HepG2 (cell line): Measurements from ENCODE around the gene BCAR3. TPM values are rescaled to one million over a fixed set of nuclear protein-coding genes. Genes with fewer than 3 reads are reported as not detected.

Experiments
- ATAC-seq: fragments of 200-7000 bp; cut with Tn5 transposase; 3 replicates; pipeline ENCODE4 v1.9.1; 2020; ENCODE audit warnings: mild to moderate bottlenecking, moderate library complexity
- BruUV-seq: library from RNA; stranded (reverse); fragments of 400-500 nt; replicated peaks from 2 replicates; lab custom pipeline; 2021; lab: Mats Ljungman, UMichigan
- CTCF ChIA-PET: fragments of 300-600 bp; formaldehyde crosslinking; extraction: SDS; loops from one replicate; lab custom pipeline; 2021; ENCODE audit warnings: low total read pairs, inconsistent platforms, low intra/inter-chr PET ratio; lab: Yijun Ruan, JAX
- POLR2A ChIA-PET: fragments of 350-600 bp; sonication (Branson Sonifier 250); formaldehyde crosslinking; loops from one replicate; lab custom pipeline; 2020; ENCODE audit warnings: antibody characterized with exemption, inconsistent platforms; lab: Yijun Ruan, JAX
- DNase-seq: peaks from one replicate; pipeline ENCODE4 v3.0.0-alpha.2; 2015; ENCODE audit warnings: low spot score
- FAIRE-seq: peaks from 3 replicates; lab custom pipeline; 2011; peaks lifted over from hg19 to GRCh38; lab: Jason Lieb, UNC
- H2AFZ ChIP-seq: one replicate; pipeline ENCODE4 v1.6.1; 2011; ENCODE audit warnings: low read length, inconsistent platforms
- H3K27ac ChIP-seq: fragments of 300-600 bp; 3 replicates; pipeline ENCODE4 v1.8.0; 2011; ENCODE audit warnings: mixed run types, mild to moderate bottlenecking, mixed read lengths, low read length, inconsistent platforms; ENCODE audit not compliant: insufficient read depth; ENCODE audit errors: extremely low read length
- H3K27me3 ChIP-seq, 2 experiments: fragments of 200-600 bp in 1 of 2; 2 replicates in 1 of 2; 3 replicates in 1 of 2; pipeline versions ENCODE4 v1.6.0 to v1.8.0; 2011; ENCODE audit warnings: low read length in 2 of 2, mild to moderate bottlenecking in 2 of 2, moderate library complexity in 2 of 2, inconsistent platforms in 1 of 2; ENCODE audit not compliant: insufficient read depth in 2 of 2, control insufficient read depth in 1 of 2
- H3K36me3 ChIP-seq, 2 experiments: fragments of 200-600 bp in 1 of 2; replicated peaks in 1 of 2; 2 replicates in 1 of 2; 3 replicates in 1 of 2; pipeline versions ENCODE4 v1.5.1 to v1.8.0; 2011; ENCODE audit warnings: low read length in 2 of 2, inconsistent platforms in 1 of 2; ENCODE audit not compliant: insufficient read depth in 2 of 2, control insufficient read depth in 1 of 2
- H3K4me1 ChIP-seq: 2 replicates; pipeline ENCODE4 v1.5.1; 2012; ENCODE audit warnings: low read length, inconsistent platforms; ENCODE audit not compliant: insufficient read depth
- H3K4me2 ChIP-seq: 2 replicates; pipeline ENCODE4 v1.6.0; 2011; ENCODE audit warnings: low read depth, low read length, inconsistent platforms
- H3K4me3 ChIP-seq, 3 experiments: fragments of 200-600 bp in 1 of 3; sonication (generic), shearing (Covaris generic) in 1 of 3; replicated peaks in 1 of 3; 2 replicates each; pipeline ENCODE4 v1.5.1; 2011 to 2016; ENCODE audit warnings: low read length in 3 of 3, inconsistent platforms in 2 of 3, low read depth in 2 of 3, mild to moderate bottlenecking in 2 of 3, control low read depth in 1 of 3, mixed read lengths in 1 of 3; ENCODE audit not compliant: insufficient read depth in 1 of 3
- H3K79me2 ChIP-seq: one replicate; pipeline ENCODE4 v1.6.1; 2011; ENCODE audit warnings: low read length, inconsistent platforms; ENCODE audit not compliant: insufficient read depth
- H3K9ac ChIP-seq: 2 replicates; pipeline ENCODE4 v1.6.0; 2011; ENCODE audit warnings: mild to moderate bottlenecking, low read depth, low read length, inconsistent platforms; ENCODE audit not compliant: insufficient read depth
- H3K9me3 ChIP-seq: 2 replicates; pipeline ENCODE4 v1.5.1; 2012; ENCODE audit warnings: mild to moderate bottlenecking, low read length
- H4K20me1 ChIP-seq: 2 replicates; pipeline ENCODE4 v1.6.0; 2011; ENCODE audit warnings: inconsistent platforms, mild to moderate bottlenecking, low read length, moderate library complexity; ENCODE audit not compliant: insufficient read depth
- BCL6 ChIP-seq: IDR thresholded peaks from 2 replicates; pipeline ENCODE4 v1.6.1; 2016; ENCODE audit warnings: missing genetic modification reagents, missing compliant biosample characterization
- GFI1 ChIP-seq: sonication (generic); formaldehyde crosslinking; IDR thresholded peaks from 2 replicates; pipeline ENCODE4 v1.5.0; 2020; ENCODE audit warnings: missing genetic modification reagents, mild to moderate bottlenecking, borderline replicate concordance
- NFRKB ChIP-seq: fragments of 450-650 bp; IDR thresholded peaks from 2 replicates; pipeline ENCODE4 v1.6.1; 2017
- RXRB ChIP-seq: IDR thresholded peaks from 2 replicates; pipeline ENCODE4 v1.6.1; 2016; ENCODE audit warnings: borderline replicate concordance, missing genetic modification reagents, missing compliant biosample characterization
- ZNF34 ChIP-seq: sonication (generic); formaldehyde crosslinking; IDR thresholded peaks from 2 replicates; pipeline ENCODE4 v1.4.0; 2020; ENCODE audit warnings: mild to moderate bottlenecking, missing genetic modification reagents, borderline replicate concordance
- ZNF510 ChIP-seq: sonication (generic); formaldehyde crosslinking; IDR thresholded peaks from 2 replicates; pipeline ENCODE4 v1.4.0; 2020; ENCODE audit warnings: low read depth, mild to moderate bottlenecking, missing genetic modification reagents
- ZNF7 ChIP-seq: IDR thresholded peaks from 2 replicates; pipeline ENCODE4 v1.6.1; 2016; ENCODE audit warnings: missing biosample characterization, missing genetic modification reagents
- ZNF883 ChIP-seq: sonication (generic); formaldehyde crosslinking; IDR thresholded peaks from 2 replicates; pipeline ENCODE4 v1.5.1; 2020; ENCODE audit warnings: mild to moderate bottlenecking, missing genetic modification reagents; ENCODE audit errors: not compliant biosample characterization
- WGBS: methylation state at CpG from one replicate; pipeline ENCODE4 v1.1.6; 2017; ENCODE audit warnings: low lambda C conversion rate; 5-methylcytosine and 5-hydroxymethylcytosine counted together
- in situ Hi-C: cut with HindIII; loops from 2 replicates; pipeline ENCODE4 v1.10.0; 2017; ENCODE audit warnings: low pct_unique_long_range_greater_than_20kb; ENCODE audit not compliant: extremely low pct_ligation_motif_present
- intact Hi-C: fragments of 100-400 bp; cut with micrococcal nuclease; formaldehyde crosslinking; loops from one replicate; pipeline ENCODE4 v1.10.0; 2022; ENCODE audit not compliant: unreplicated experiment
- polyA plus RNA-seq, 8 experiments: library from polyadenylated mRNA; depleted of rRNA in 3 of 8; stranded (reverse) in 7 of 8; unstranded in 1 of 8; fragments of >200 nt; fragmentation: Illumina TruSeq in 4 of 8; extraction: Trizol in 4 of 8; gene quantifications; 2 replicates each; pipeline versions ENCODE4 v1.2.1 to v1.2.3, GENCODE V29; 2011 to 2016; ENCODE audit warnings: low read depth in 4 of 8, missing spikeins in 1 of 8, mixed read lengths in 1 of 8; ENCODE audit not compliant: insufficient read depth in 1 of 8
- total RNA-seq, 5 experiments: library from RNA; depleted of rRNA; stranded (reverse); fragments of >200 nt; fragmentation: Illumina TruSeq; extraction: Trizol; gene quantifications; 2 replicates each; pipeline ENCODE4 v1.2.3, GENCODE V29; 2016; ENCODE audit warnings: low read depth in 1 of 5
- TF ChIP-seq, protein P1 (sequence below): sonication (generic); formaldehyde crosslinking; IDR thresholded peaks from 2 replicates; pipeline ENCODE4 v1.5.1; 2020; ENCODE audit warnings: missing genetic modification reagents, mild to moderate bottlenecking, borderline replicate concordance
- TF ChIP-seq, protein P2 (sequence below): sonication (generic); formaldehyde crosslinking; IDR thresholded peaks from 2 replicates; pipeline ENCODE4 v1.8.1; 2023; ENCODE audit warnings: mild to moderate bottlenecking, moderate library complexity, missing genetic modification reagents
- TF ChIP-seq, protein P3 (sequence below): sonication (generic); formaldehyde crosslinking; IDR thresholded peaks from 2 replicates; pipeline ENCODE4 v1.5.1; 2020; ENCODE audit warnings: mild to moderate bottlenecking, missing genetic modification reagents, borderline replicate concordance

The BCAR3 gene
- total and polyA plus RNA-seq, 2 of the 13 experiments (the other 11 are each of a cell fraction or from before 2014, with no cell fraction given) = 3.6 to 4.8 TPM

DNA sequence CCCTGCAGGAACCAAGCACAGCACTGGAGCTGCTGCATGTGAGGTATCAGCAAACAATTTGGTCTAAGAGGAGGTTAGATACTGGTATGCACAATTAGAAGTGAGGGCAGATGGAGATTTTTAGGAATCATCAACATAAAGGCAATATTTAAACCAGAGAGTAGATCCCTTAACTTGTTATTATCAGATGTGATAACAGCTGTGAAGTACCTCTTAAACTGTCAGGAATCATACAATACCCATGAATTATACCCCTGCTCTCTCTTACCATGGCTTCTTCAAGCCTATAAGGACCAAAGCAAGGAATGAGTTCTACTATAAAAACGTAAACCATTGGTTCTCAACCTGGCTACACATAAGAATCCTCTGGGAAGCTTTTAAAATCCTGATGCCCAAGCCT lies 3.9 kb downstream of the BCAR3 start (continued):
- TF ChIP-seq NFRKB = no peak
- TF ChIP-seq, protein P1, sequence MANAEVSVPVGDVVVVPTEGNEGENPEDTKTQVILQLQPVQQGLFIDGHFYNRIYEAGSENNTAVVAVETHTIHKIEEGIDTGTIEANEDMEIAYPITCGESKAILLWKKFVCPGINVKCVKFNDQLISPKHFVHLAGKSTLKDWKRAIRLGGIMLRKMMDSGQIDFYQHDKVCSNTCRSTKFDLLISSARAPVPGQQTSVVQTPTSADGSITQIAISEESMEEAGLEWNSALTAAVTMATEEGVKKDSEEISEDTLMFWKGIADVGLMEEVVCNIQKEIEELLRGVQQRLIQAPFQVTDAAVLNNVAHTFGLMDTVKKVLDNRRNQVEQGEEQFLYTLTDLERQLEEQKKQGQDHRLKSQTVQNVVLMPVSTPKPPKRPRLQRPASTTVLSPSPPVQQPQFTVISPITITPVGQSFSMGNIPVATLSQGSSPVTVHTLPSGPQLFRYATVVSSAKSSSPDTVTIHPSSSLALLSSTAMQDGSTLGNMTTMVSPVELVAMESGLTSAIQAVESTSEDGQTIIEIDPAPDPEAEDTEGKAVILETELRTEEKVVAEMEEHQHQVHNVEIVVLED (CRISPR knock-in tag) = no peak
- TF ChIP-seq, protein P2, sequence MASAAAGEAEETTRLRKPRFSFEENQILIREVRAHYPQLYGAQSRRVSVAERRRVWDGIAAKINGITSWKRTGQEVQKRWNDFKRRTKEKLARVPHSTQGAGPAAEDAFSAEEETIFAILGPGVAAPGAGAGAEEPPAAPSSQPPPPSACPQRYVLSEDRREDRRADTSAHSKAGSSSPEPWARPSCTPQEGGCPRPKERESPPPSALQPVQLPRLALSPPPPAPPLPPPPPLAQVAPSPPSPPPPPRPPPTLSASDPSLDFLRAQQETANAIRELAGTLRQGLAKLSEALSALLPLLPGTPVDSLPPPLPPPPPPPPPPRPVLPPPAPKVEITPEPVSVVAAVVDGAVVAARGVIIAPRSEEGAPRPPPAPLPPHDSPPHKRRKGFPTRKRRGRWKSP (CRISPR knock-in tag) = no peak
- TF ChIP-seq, all 625 proteins: peak for 0

DNA sequence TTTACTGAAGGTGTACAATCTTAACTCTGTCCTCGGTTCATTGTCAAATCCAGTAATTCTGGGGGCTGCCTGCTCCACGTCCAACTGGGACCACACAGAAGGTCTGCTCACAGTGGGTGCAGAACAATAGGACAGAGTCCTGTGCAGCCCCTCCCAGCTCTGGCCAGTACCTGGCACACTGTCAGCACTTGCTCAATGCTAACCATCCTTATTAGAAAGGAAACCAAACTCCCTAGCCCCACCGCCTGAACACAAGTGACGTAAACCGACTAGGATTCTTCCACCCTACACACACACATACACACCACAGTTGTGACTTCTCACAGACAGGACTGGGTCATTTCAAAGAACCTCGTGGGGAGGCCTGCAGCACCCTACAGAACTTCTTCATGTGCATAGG lies 5.2 kb downstream of the BCAR3 start:
- no TSS peak for BruUV-seq
- TF ChIP-seq ZNF7 (CRISPR knock-in tag) (peak; percentile 48; the same call in 1 of the 2 replicates), RXRB (CRISPR knock-in tag) (no peak), ZNF883 (CRISPR knock-in tag) (no peak), BCL6 (CRISPR knock-in tag) (no peak), GFI1 (CRISPR knock-in tag) (no peak), ZNF34 (no peak), ZNF510 (CRISPR knock-in tag) (no peak)
- TF ChIP-seq, protein P3, sequence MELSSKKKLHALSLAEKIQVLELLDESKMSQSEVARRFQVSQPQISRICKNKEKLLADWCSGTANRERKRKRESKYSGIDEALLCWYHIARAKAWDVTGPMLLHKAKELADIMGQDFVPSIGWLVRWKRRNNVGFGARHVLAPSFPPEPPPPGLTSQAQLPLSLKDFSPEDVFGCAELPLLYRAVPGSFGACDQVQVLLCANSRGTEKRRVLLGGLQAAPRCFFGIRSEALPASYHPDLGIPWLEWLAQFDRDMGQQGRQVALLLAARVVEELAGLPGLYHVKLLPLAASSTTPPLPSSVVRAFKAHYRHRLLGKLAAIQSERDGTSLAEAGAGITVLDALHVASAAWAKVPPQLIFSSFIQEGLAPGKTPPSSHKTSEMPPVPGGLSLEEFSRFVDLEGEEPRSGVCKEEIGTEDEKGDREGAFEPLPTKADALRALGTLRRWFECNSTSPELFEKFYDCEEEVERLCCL = no peak
- H3K27ac ChIP-seq = no peak overlapping the region
- no peak overlapping the region for H2AFZ ChIP-seq
- H3K27me3 ChIP-seq = no peaks in the 10 kb centered on the region
- H3K9ac ChIP-seq = no peak overlapping the region
- H3K4me2 ChIP-seq = no peak overlapping the region
- no peak overlapping the region for H3K4me3 ChIP-seq
- intact Hi-C loops = no loop called here
- in situ Hi-C loops = no loop called here
- 89% methylated on average over 5 of the region's 6 CpGs for WGBS
- ChIA-PET POLR2A (no interaction called here), CTCF (no interaction called here)
- no peak for ATAC-seq
- DNase-seq = no peak
- H3K9me3 ChIP-seq = no peaks in the 10 kb centered on the region
- no peak for FAIRE-seq
- H3K36me3 ChIP-seq = peaks cover 0 to 9% of the 10 kb centered on the region in 2 experiments; a peak in 1 of 5 replicates
- peaks cover 35% of the 10 kb centered on the region for H3K79me2 ChIP-seq
- H3K4me1 ChIP-seq = peaks cover 85% of the 10 kb centered on the region
- H4K20me1 ChIP-seq = no peaks in the 10 kb centered on the region
